ELF-1 (cell line): Measurements from ENCODE around the gene SDC3.
"Not testable (repeated sequence)": the region's sequence is repeated elsewhere in the genome, so short reads cannot be mapped to it uniquely, and the experiment has no call there.

Experiments
- DNase-seq: peaks from one replicate; pipeline ENCODE4 v3.0.0-alpha.2; 2016; ENCODE audit warnings: low read depth, low spot score

Gene SDC3

GRCh38 chr1:30908696-30909364 is at the start of gene SDC3:
TSS of gene SDC3 (minus strand) at chr1:30908758. CDS start at chr1:30908586, 172 bp downstream.
- no peak for DNase-seq

- no peak for DNase-seq
Observed at GRCh38 chr1:30957560-30958222, 49.1 kb upstream of the SDC3 start.

GRCh38 chr1:30955448-30956015 is 47.0 kb upstream of the SDC3 start:
- no peak for DNase-seq

- DNase-seq = no peak
Observed at GRCh38 chr1:30953685-30954084, 45.1 kb upstream of the SDC3 start.

- DNase-seq = no peak
Observed at GRCh38 chr1:30952098-30952497, 43.5 kb upstream of the SDC3 start.

GRCh38 chr1:30950700-30951099 is 42.1 kb upstream of the SDC3 start:
- no peak for DNase-seq

GRCh38 chr1:30950053-30950452 is 41.5 kb upstream of the SDC3 start:
- no peak for DNase-seq

- DNase-seq = not testable (repeated sequence)
Observed at GRCh38 chr1:30949487-30949838, 40.9 kb upstream of the SDC3 start.

- not testable (repeated sequence) for DNase-seq
Observed at GRCh38 chr1:30948813-30949486, 40.4 kb upstream of the SDC3 start.

GRCh38 chr1:30948278-30948677 is 39.7 kb upstream of the SDC3 start:
- no peak for DNase-seq

- no peak for DNase-seq
Observed at GRCh38 chr1:30947212-30947611, 38.7 kb upstream of the SDC3 start.

GRCh38 chr1:30942326-30942963 is 33.9 kb upstream of the SDC3 start:
- DNase-seq = no peak

GRCh38 chr1:30940541-30940940 is 32.0 kb upstream of the SDC3 start:
- no peak for DNase-seq

- no peak for DNase-seq
Observed at GRCh38 chr1:30936541-30937171, 28.1 kb upstream of the SDC3 start.

- DNase-seq = not testable (repeated sequence)
Observed at GRCh38 chr1:30935758-30936157, 27.2 kb upstream of the SDC3 start.

- DNase-seq = no peak
Observed at GRCh38 chr1:30934613-30935012, 26.1 kb upstream of the SDC3 start.

GRCh38 chr1:30933874-30934252 is 25.3 kb upstream of the SDC3 start:
- peak; percentile 76 for DNase-seq

- no peak for DNase-seq
Observed at GRCh38 chr1:30930631-30931173, 22.1 kb upstream of the SDC3 start.

- no peak for DNase-seq
Observed at GRCh38 chr1:30929944-30930525, 21.5 kb upstream of the SDC3 start.

- peak; percentile 62 for DNase-seq
Observed at GRCh38 chr1:30929135-30929889, 20.8 kb upstream of the SDC3 start.
